IMR-90 (cell line): ENCODE data around the gene ACSF2.

Experiments used
- BHLHE40 ChIP-seq: fragments of 150-350 bp; IDR thresholded peaks from 2 replicates; pipeline ENCODE4 v1.6.1; 2016; ENCODE audit warnings: mild to moderate bottlenecking, low read depth, low read length
- CTCF ChIP-seq: conservative IDR thresholded peaks from 2 replicates; pipeline ENCODE4 v1.5.1; 2012; ENCODE audit warnings: mild to moderate bottlenecking, low read depth, low read length, improper control_type of control experiment
- MAZ ChIP-seq: IDR thresholded peaks from 2 replicates; pipeline ENCODE4 v1.6.1; 2012; ENCODE audit warnings: low read depth, mild to moderate bottlenecking, low read length, improper control_type of control experiment, moderate library complexity, borderline replicate concordance
- POLR2A ChIP-seq: IDR thresholded peaks from 2 replicates; pipeline ENCODE4 v1.6.1; 2012; ENCODE audit warnings: mild to moderate bottlenecking, low read depth, low read length
- RAD21 ChIP-seq: IDR thresholded peaks from 2 replicates; pipeline ENCODE4 v1.6.1; 2012; ENCODE audit warnings: low read length, improper control_type of control experiment
- RCOR1 ChIP-seq: IDR thresholded peaks from 2 replicates; pipeline ENCODE4 v1.6.1; 2012; ENCODE audit warnings: mild to moderate bottlenecking, low read length, improper control_type of control experiment; ENCODE audit not compliant: insufficient replicate concordance
- RFX5 ChIP-seq: IDR thresholded peaks from 2 replicates; pipeline ENCODE4 v1.8.0; 2012; ENCODE audit warnings: low read depth, mild to moderate bottlenecking, low read length, moderate library complexity

- TF ChIP-seq CTCF (no peak), RFX5 (no peak), RAD21 (no peak), BHLHE40 (no peak), POLR2A (no peak), RCOR1 (no peak), MAZ (no peak)
These were observed 38.7 kb downstream of the ACSF2 start for GRCh38 chr17:50464736-50465135.
